H9 (cell line): ENCODE data around the gene PP2D1. TPM values are rescaled to one million over a fixed set of nuclear protein-coding genes. Genes with fewer than 3 reads are reported as not detected.

Experiments used
- DNase-seq: peaks from one replicate; pipeline ENCODE4 v3.0.0-alpha.2; 2017
- H2AFZ ChIP-seq: one replicate; pipeline ENCODE4 v1.6.1; 2013; ENCODE audit warnings: mild to moderate bottlenecking, low read length, control low read depth, moderate library complexity
- H2AK5ac ChIP-seq: 2 replicates; pipeline ENCODE4 v1.6.1; 2013; ENCODE audit warnings: low read length, control low read depth, mixed read lengths; ENCODE audit not compliant: insufficient read length
- H2BK120ac ChIP-seq: one replicate; pipeline ENCODE4 v1.6.1; 2013; ENCODE audit warnings: low read depth, mild to moderate bottlenecking, low read length, control low read depth, inconsistent platforms; ENCODE audit not compliant: poor library complexity, severe bottlenecking
- H2BK12ac ChIP-seq: 2 replicates; pipeline ENCODE4 v1.6.1; 2013; ENCODE audit warnings: low read length, control low read depth, mixed read lengths, low read depth; ENCODE audit not compliant: insufficient read length
- H2BK15ac ChIP-seq: 2 replicates; pipeline ENCODE4 v1.6.1; 2013; ENCODE audit warnings: low read depth, low read length, control low read depth
- H2BK20ac ChIP-seq: one replicate; pipeline ENCODE4 v1.6.1; 2013; ENCODE audit warnings: low read depth, mild to moderate bottlenecking, low read length, control low read depth, inconsistent platforms; ENCODE audit not compliant: poor library complexity, severe bottlenecking
- H2BK5ac ChIP-seq: 2 replicates; pipeline ENCODE4 v1.6.1; 2013; ENCODE audit warnings: low read length, control low read depth, mixed read lengths; ENCODE audit not compliant: insufficient read length
- H3K14ac ChIP-seq: 2 replicates; pipeline ENCODE4 v1.6.1; 2013; ENCODE audit warnings: low read length, control low read depth; ENCODE audit not compliant: insufficient read depth
- H3K18ac ChIP-seq: 2 replicates; pipeline ENCODE4 v1.6.1; 2013; ENCODE audit warnings: low read depth, mild to moderate bottlenecking, mixed read lengths, low read length, control low read depth; ENCODE audit not compliant: insufficient read length
- H3K23ac ChIP-seq: 2 replicates; pipeline ENCODE4 v1.6.1; 2013; ENCODE audit warnings: low read length, control low read depth, mixed read lengths, low read depth; ENCODE audit not compliant: insufficient read length
- H3K23me2 ChIP-seq: 2 replicates; pipeline ENCODE4 v1.6.1; 2013; ENCODE audit warnings: low read depth, mild to moderate bottlenecking, mixed read lengths, low read length, control low read depth; ENCODE audit not compliant: insufficient read length, poor library complexity, severe bottlenecking
- H3K27ac ChIP-seq: 2 replicates; pipeline ENCODE4 v1.5.1; 2013; ENCODE audit warnings: low read length, control low read depth, mixed read lengths, low read depth; ENCODE audit not compliant: insufficient read length
- H3K27me3 ChIP-seq: 2 replicates; pipeline ENCODE4 v1.6.1; 2013; ENCODE audit warnings: low read length, control low read depth, inconsistent platforms; ENCODE audit not compliant: insufficient read depth
- H3K4ac ChIP-seq: 2 replicates; pipeline ENCODE4 v1.6.1; 2013; ENCODE audit warnings: low read depth, mild to moderate bottlenecking, control low read depth, inconsistent platforms, low read length, moderate library complexity
- H3K4me1 ChIP-seq: 2 replicates; pipeline ENCODE4 v1.6.1; 2013; ENCODE audit warnings: low read length, control low read depth, inconsistent platforms; ENCODE audit not compliant: insufficient read depth
- H3K4me2 ChIP-seq: 2 replicates; pipeline ENCODE4 v1.6.1; 2013; ENCODE audit warnings: low read length, control low read depth, mixed read lengths; ENCODE audit not compliant: insufficient read length, insufficient read depth
- H3K56ac ChIP-seq: 2 replicates; pipeline ENCODE4 v1.6.1; 2013; ENCODE audit warnings: low read depth, mild to moderate bottlenecking, mixed read lengths, low read length, control low read depth; ENCODE audit not compliant: insufficient read length
- H3K79me1 ChIP-seq: 2 replicates; pipeline ENCODE4 v1.6.1; 2013; ENCODE audit warnings: low read depth, mild to moderate bottlenecking, moderate library complexity, low read length, control low read depth, inconsistent platforms; ENCODE audit not compliant: insufficient read depth, poor library complexity, severe bottlenecking
- H3K79me2 ChIP-seq: 2 replicates; pipeline ENCODE4 v1.6.1; 2013; ENCODE audit warnings: low read length, control low read depth, inconsistent platforms; ENCODE audit not compliant: insufficient read depth
- H3K9ac ChIP-seq: 2 replicates; pipeline ENCODE4 v1.6.1; 2013; ENCODE audit warnings: low read length, control low read depth, mixed read lengths; ENCODE audit not compliant: insufficient read length; ENCODE audit errors: extremely low read depth
- H3K9me3 ChIP-seq: one replicate; pipeline ENCODE4 v1.6.1; 2013; ENCODE audit warnings: low read depth, low read length, inconsistent platforms; ENCODE audit not compliant: control insufficient read depth
- H3T11ph ChIP-seq: one replicate; pipeline ENCODE4 v1.6.1; 2013; ENCODE audit warnings: mild to moderate bottlenecking, low read length, control low read depth, inconsistent platforms
- H4K20me1 ChIP-seq: one replicate; pipeline ENCODE4 v1.6.1; 2013; ENCODE audit not compliant: control insufficient read depth, insufficient read length, insufficient read depth
- H4K5ac ChIP-seq: 2 replicates; pipeline ENCODE4 v1.6.1; 2013; ENCODE audit warnings: low read depth, mild to moderate bottlenecking, mixed read lengths, low read length, control low read depth; ENCODE audit not compliant: insufficient read length
- H4K8ac ChIP-seq: replicated peaks from 2 replicates; pipeline ENCODE4 v1.6.1; 2013; ENCODE audit warnings: low read length, control low read depth, mixed read lengths, low read depth; ENCODE audit not compliant: insufficient read length
- H4K91ac ChIP-seq: 2 replicates; pipeline ENCODE4 v1.6.1; 2013; ENCODE audit warnings: low read depth, mild to moderate bottlenecking, moderate library complexity, mixed read lengths, low read length, control low read depth; ENCODE audit not compliant: insufficient read length
- H3K27ac Mint-ChIP-seq, 3 experiments: 2 replicates in 2 of 3; 3 replicates in 1 of 3; pipeline ENCODE4 v1.8.0; 2020 to 2021; ENCODE audit warnings: mixed read lengths in 3 of 3, mild to moderate bottlenecking in 1 of 3, moderate library complexity in 1 of 3
- H3K27me3 Mint-ChIP-seq: 2 replicates; pipeline ENCODE4 v1.8.0; 2021; ENCODE audit warnings: low read depth, mild to moderate bottlenecking, moderate library complexity, mixed read lengths
- H3K36me3 Mint-ChIP-seq, 3 experiments: 2 replicates in 2 of 3; 3 replicates in 1 of 3; pipeline ENCODE4 v1.8.0; 2020 to 2021; ENCODE audit warnings: low read depth in 3 of 3, mixed read lengths in 3 of 3; ENCODE audit not compliant: insufficient read depth in 1 of 3
- H3K4me1 Mint-ChIP-seq, 2 experiments: 2 replicates each; pipeline ENCODE4 v1.8.0; 2020; ENCODE audit warnings: mixed read lengths in 2 of 2
- H3K4me3 Mint-ChIP-seq, 2 experiments: 2 replicates in 1 of 2; 3 replicates in 1 of 2; pipeline ENCODE4 v1.8.0; 2020 to 2021; ENCODE audit warnings: mild to moderate bottlenecking in 2 of 2, mixed read lengths in 2 of 2, moderate library complexity in 1 of 2
- H3K9me3 Mint-ChIP-seq, 2 experiments: 2 replicates in 1 of 2; 3 replicates in 1 of 2; pipeline ENCODE4 v1.8.0; 2020; ENCODE audit warnings: mild to moderate bottlenecking in 2 of 2, mixed read lengths in 2 of 2, moderate library complexity in 1 of 2
- WGBS: extraction: QIAGEN DNeasy Blood & Tissue Kit; methylation state at CpG from one replicate; pipeline ENCODE4 v1.1.7; 2013; ENCODE audit warnings: missing lambda C conversion rate, low lambda C conversion rate, mixed read lengths; ENCODE audit not compliant: insufficient read length; ENCODE audit errors: extremely low coverage; 5-methylcytosine and 5-hydroxymethylcytosine counted together
- total RNA-seq: library from RNA; stranded (reverse); gene quantifications from 2 replicates; pipeline ENCODE4 v1.2.1, GENCODE V29; 2021
- TF ChIP-seq, protein P1 (sequence below): fragments of 200-600 bp; sonication (generic); conservative IDR thresholded peaks from 3 replicates; pipeline ENCODE4 v1.8.0; 2021; ENCODE audit warnings: antibody characterized with exemption, mild to moderate bottlenecking

Gene PP2D1
- total RNA-seq, 1 experiment from 2014 or later = not detected

DNA sequence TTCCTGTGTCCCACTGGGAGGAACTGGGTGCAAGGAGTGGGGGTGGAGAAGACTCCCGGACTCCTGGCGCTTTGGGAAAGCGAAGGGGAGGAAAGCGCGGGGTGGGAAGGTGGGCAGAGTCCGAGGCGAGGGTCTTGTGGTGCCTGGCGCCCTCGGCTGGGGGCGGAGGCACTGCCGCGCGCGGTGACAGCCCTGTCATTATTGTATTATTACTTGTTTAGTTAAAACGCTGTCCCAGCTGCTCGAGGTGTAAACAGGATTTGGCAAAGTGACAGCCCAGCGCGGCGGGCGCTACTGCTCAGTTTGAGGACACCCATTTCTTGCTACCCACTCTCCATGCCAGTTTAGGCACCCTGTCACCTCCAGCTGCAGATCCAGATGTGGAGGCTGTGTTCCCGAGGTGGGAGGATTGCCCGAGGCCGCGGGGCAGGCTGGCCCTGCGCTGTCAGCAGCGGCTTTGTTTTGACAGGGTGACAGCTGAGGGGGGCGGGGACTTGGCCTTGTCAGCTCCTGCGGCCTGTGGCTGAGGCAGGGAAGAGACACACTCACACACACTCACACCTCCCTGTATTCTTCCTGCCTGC, 29.2 kb upstream of the PP2D1 start:
- Histone ChIP-seq H3K4ac (no peak overlapping the region), H3K4me1 (no peaks in the 10 kb centered on the region), H4K20me1 (no peaks in the 10 kb centered on the region), H4K8ac (no peak overlapping the region), H3K27ac (no peak overlapping the region), H3K79me2 (no peaks in the 10 kb centered on the region), H2BK120ac (no peak overlapping the region), H3K4me2 (peak overlapping the region; percentile 51), H2AFZ (no peak overlapping the region), H2BK20ac (no peak overlapping the region), H2BK5ac (no peak overlapping the region), H2BK15ac (no peak overlapping the region), H2BK12ac (no peak overlapping the region), H3K18ac (no peak overlapping the region), H3K23ac (no peak overlapping the region), H3T11ph (no peak overlapping the region), H3K56ac (no peak overlapping the region), H2AK5ac (no peak overlapping the region), H4K5ac (no peak overlapping the region), H3K14ac (no peak overlapping the region), H3K79me1 (no peaks in the 10 kb centered on the region), H3K9me3 (no peaks in the 10 kb centered on the region), H3K9ac (no peak overlapping the region), H4K91ac (no peak overlapping the region), H3K23me2 (peaks cover 12% of the 10 kb centered on the region), H3K27me3 (no peaks in the 10 kb centered on the region)
- TF ChIP-seq, protein P1, sequence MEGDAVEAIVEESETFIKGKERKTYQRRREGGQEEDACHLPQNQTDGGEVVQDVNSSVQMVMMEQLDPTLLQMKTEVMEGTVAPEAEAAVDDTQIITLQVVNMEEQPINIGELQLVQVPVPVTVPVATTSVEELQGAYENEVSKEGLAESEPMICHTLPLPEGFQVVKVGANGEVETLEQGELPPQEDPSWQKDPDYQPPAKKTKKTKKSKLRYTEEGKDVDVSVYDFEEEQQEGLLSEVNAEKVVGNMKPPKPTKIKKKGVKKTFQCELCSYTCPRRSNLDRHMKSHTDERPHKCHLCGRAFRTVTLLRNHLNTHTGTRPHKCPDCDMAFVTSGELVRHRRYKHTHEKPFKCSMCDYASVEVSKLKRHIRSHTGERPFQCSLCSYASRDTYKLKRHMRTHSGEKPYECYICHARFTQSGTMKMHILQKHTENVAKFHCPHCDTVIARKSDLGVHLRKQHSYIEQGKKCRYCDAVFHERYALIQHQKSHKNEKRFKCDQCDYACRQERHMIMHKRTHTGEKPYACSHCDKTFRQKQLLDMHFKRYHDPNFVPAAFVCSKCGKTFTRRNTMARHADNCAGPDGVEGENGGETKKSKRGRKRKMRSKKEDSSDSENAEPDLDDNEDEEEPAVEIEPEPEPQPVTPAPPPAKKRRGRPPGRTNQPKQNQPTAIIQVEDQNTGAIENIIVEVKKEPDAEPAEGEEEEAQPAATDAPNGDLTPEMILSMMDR = no peak
- Mint-ChIP-seq H3K36me3 (no peaks in the 10 kb centered on the region), H3K9me3 (no peaks in the 10 kb centered on the region), H3K27me3 (peaks cover 17% of the 10 kb centered on the region), H3K27ac (no peak overlapping the region), H3K4me1 (peaks cover 17 to 27% of the 10 kb centered on the region in 2 experiments), H3K4me3 (peak overlapping the region; percentile 86 to 92)
- DNase-seq = peak; percentile 71
- no CpG with 5 or more reads among the region's 28 CpGs for WGBS
